ENCODE measurements around the gene CACNB2.

GRCh38 chr10:18539335-18539734 is 399.1 kb downstream of the CACNB2 start:
- TF ChIP-seq POLR2A (IDR thresholded peaks at IDR 0.05) = no peak
- TF ChIP-seq POLR2AphosphoS5 (IDR thresholded peaks at IDR 0.05) = no peak

All from gastroesophageal sphincter (tissue), 2 donors.